Panc1 (cell line): ENCODE measurements around the gene GPR45. TPM values are rescaled to one million over a fixed set of nuclear protein-coding genes. Genes with fewer than 3 reads are reported as not detected.

Experiments used
- ATAC-seq: fragments of 200-7000 bp; cut with Tn5 transposase; 2 replicates; pipeline ENCODE4 v1.9.1; 2020; ENCODE audit warnings: mild to moderate bottlenecking, moderate library complexity
- BruUV-seq: library from RNA; stranded (reverse); fragments of 400-500 nt; replicated peaks from 2 replicates; lab custom pipeline; 2021; lab: Mats Ljungman, UMichigan
- CTCF ChIA-PET: fragments of 300-600 bp; sonication (Branson Sonifier 250); formaldehyde crosslinking; loops from one replicate; lab custom pipeline; 2022; ENCODE audit warnings: antibody characterized with exemption; lab: Charles Lee
- POLR2A ChIA-PET: fragments of 300-600 bp; sonication (Branson Sonifier 250); formaldehyde crosslinking; loops from one replicate; lab custom pipeline; 2022; ENCODE audit warnings: antibody characterized with exemption; lab: Charles Lee
- DNase-seq: peaks from one replicate; pipeline ENCODE4 v3.0.0-alpha.2; 2010; ENCODE audit warnings: low read depth, low spot score
- H3K27ac ChIP-seq: 2 replicates; pipeline ENCODE4 v1.5.1; 2011; ENCODE audit warnings: mild to moderate bottlenecking, low read length, inconsistent platforms
- H3K27me3 ChIP-seq: fragments of 200-500 bp; sonication (Bioruptor generic); 2 replicates; pipeline ENCODE4 v1.6.0; 2014; ENCODE audit warnings: low read length, inconsistent platforms; ENCODE audit not compliant: control insufficient read depth, insufficient read depth
- H3K36me3 ChIP-seq: fragments of 200-500 bp; sonication (Bioruptor generic); 2 replicates; pipeline ENCODE4 v1.5.1; 2014; ENCODE audit warnings: inconsistent platforms, mild to moderate bottlenecking, low read length, moderate library complexity; ENCODE audit not compliant: control insufficient read depth, insufficient read depth
- H3K4me1 ChIP-seq: 2 replicates; pipeline ENCODE4 v1.5.1; 2011; ENCODE audit warnings: inconsistent platforms, mild to moderate bottlenecking, low read length, moderate library complexity; ENCODE audit not compliant: control insufficient read depth, insufficient read depth
- H3K4me3 ChIP-seq, 2 experiments: 2 replicates each; pipeline ENCODE4 v1.5.1; 2011 to 2012; ENCODE audit warnings: low read depth in 2 of 2, low read length in 2 of 2, mild to moderate bottlenecking in 2 of 2, inconsistent platforms in 1 of 2, moderate library complexity in 1 of 2
- H3K9me3 ChIP-seq: fragments of 200-500 bp; sonication (Bioruptor generic); 2 replicates; pipeline ENCODE4 v1.5.1; 2014; ENCODE audit warnings: low read depth, mild to moderate bottlenecking, inconsistent platforms, low read length, moderate library complexity; ENCODE audit not compliant: control insufficient read depth, insufficient read depth
- POLR2AphosphoS5 ChIP-seq: IDR thresholded peaks from 2 replicates; pipeline ENCODE4 v1.6.1; 2012; ENCODE audit warnings: mild to moderate bottlenecking, low read depth, low read length, moderate library complexity
- REST ChIP-seq, 2 experiments: IDR thresholded peaks; 2 replicates each; pipeline ENCODE4 v1.6.1; 2011 to 2012; ENCODE audit warnings: low read depth in 2 of 2, control low read depth in 1 of 2, low read length in 1 of 2, mild to moderate bottlenecking in 1 of 2, moderate library complexity in 1 of 2; ENCODE audit not compliant: insufficient read depth in 1 of 2
- SIN3A ChIP-seq: IDR thresholded peaks from 2 replicates; pipeline ENCODE4 v1.6.1; 2012; ENCODE audit warnings: low read depth, mild to moderate bottlenecking, low read length, moderate library complexity, borderline replicate concordance; ENCODE audit not compliant: insufficient read depth
- TCF7L2 ChIP-seq: IDR thresholded peaks from 2 replicates; pipeline ENCODE4 v1.6.1; 2011; ENCODE audit warnings: mild to moderate bottlenecking, low read depth, low read length, inconsistent platforms
- in situ Hi-C: cut with HindIII; loops from 2 replicates; pipeline ENCODE4 v1.10.0; 2016; ENCODE audit warnings: low sequenced_read_pairs, low pct_unique_long_range_greater_than_20kb
- intact Hi-C: fragments of 100-400 bp; cut with micrococcal nuclease; formaldehyde crosslinking; loops from one replicate; pipeline ENCODE4 v1.10.0; 2022; ENCODE audit not compliant: unreplicated experiment
- total RNA-seq: library from RNA; stranded (reverse); gene quantifications from one replicate; pipeline ENCODE4 v1.2.1, GENCODE V29; 2021; ENCODE audit not compliant: unreplicated experiment
- TF ChIP-seq, protein P1 (sequence below): fragments of 450-650 bp; IDR thresholded peaks from 2 replicates; pipeline ENCODE4 v1.5.1; 2017; ENCODE audit warnings: mild to moderate bottlenecking

Gene GPR45
- total RNA-seq, 1 experiment from 2014 or later: not detected

- H3K27ac ChIP-seq: no peak overlapping the region
Observed at GRCh38 chr2:105261061-105261460, 19.5 kb downstream of the GPR45 start.

DNA sequence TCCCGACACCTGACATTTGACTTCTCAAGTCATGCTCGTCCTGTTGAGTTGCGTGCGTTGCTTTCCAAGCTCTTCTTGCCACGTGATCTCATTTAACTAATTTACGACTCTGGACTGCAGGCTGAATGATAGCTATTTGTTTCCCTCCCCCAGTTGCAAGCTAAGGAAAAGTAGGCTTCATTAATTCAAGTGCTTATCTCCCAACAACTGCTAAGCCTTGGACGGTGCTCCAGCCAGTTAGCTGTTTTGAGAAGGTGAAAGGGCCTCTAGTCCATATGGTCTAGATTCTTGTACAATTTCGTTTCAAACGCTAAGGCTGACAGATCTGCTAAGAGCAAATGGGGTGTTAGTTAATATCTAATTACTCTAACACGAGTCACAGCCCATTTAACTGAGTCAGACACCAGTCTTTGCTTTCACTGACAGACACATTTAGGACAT, 21.1 kb downstream of the GPR45 start:
- H3K4me1 ChIP-seq: no peaks in the 10 kb centered on the region
- no peaks in the 10 kb centered on the region for H3K27me3 ChIP-seq
- ChIA-PET POLR2A (no interaction called here), CTCF (no interaction called here)
- H3K4me3 ChIP-seq: no peak overlapping the region
- no peak for ATAC-seq
- in situ Hi-C loops (no loop called here), intact Hi-C loops (no loop called here)
- H3K36me3 ChIP-seq: peaks cover 4% of the 10 kb centered on the region; the same call in 1 of the 2 replicates
- no TSS peak for BruUV-seq
- no peak for DNase-seq
- H3K9me3 ChIP-seq: no peaks in the 10 kb centered on the region
- TF ChIP-seq SIN3A: no peak
- TF ChIP-seq POLR2AphosphoS5: no peak
- TF ChIP-seq REST (IDR thresholded peaks at IDR 0.05; ENCODE audit: insufficient read depth in 1 of 2, low read depth in 2 of 2, low read length in 1 of 2): no peak
- no peak for TF ChIP-seq TCF7L2
- TF ChIP-seq, protein P1, sequence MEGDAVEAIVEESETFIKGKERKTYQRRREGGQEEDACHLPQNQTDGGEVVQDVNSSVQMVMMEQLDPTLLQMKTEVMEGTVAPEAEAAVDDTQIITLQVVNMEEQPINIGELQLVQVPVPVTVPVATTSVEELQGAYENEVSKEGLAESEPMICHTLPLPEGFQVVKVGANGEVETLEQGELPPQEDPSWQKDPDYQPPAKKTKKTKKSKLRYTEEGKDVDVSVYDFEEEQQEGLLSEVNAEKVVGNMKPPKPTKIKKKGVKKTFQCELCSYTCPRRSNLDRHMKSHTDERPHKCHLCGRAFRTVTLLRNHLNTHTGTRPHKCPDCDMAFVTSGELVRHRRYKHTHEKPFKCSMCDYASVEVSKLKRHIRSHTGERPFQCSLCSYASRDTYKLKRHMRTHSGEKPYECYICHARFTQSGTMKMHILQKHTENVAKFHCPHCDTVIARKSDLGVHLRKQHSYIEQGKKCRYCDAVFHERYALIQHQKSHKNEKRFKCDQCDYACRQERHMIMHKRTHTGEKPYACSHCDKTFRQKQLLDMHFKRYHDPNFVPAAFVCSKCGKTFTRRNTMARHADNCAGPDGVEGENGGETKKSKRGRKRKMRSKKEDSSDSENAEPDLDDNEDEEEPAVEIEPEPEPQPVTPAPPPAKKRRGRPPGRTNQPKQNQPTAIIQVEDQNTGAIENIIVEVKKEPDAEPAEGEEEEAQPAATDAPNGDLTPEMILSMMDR: no peak
- no peak overlapping the region for H3K27ac ChIP-seq

More at GRCh38 chr2:105261061-105261460, 19.5 kb downstream of the GPR45 start:
- intact Hi-C loops (no loop called here), in situ Hi-C loops (no loop called here)
- ATAC-seq: no peak
- no peaks in the 10 kb centered on the region for H3K9me3 ChIP-seq
- no peaks in the 10 kb centered on the region for H3K4me1 ChIP-seq
- no peaks in the 10 kb centered on the region for H3K27me3 ChIP-seq
- DNase-seq: no peak
- TF ChIP-seq REST (IDR thresholded peaks at IDR 0.05; ENCODE audit: insufficient read depth in 1 of 2, low read depth in 2 of 2, low read length in 1 of 2) (no peak), POLR2AphosphoS5 (no peak), SIN3A (no peak), TCF7L2 (no peak)
- TF ChIP-seq, protein P1: no peak
- BruUV-seq: no TSS peak
- ChIA-PET CTCF (interaction anchor here (0.7 kb wide), 1 partner anchor 17 kb away, joined by 3 read pairs; no protein-coding TSS in a partner anchor), POLR2A (no interaction called here)
- H3K36me3 ChIP-seq: no peaks in the 10 kb centered on the region
- no peak overlapping the region for H3K4me3 ChIP-seq
